Skin of body (tissue), 2 donors: ENCODE data around the gene PTPN4. TPM values are rescaled to one million over a fixed set of nuclear protein-coding genes. Genes with fewer than 3 reads are reported as not detected.
"Not testable (repeated sequence)": the region's sequence is repeated elsewhere in the genome, so short reads cannot be mapped to it uniquely, and the experiment has no call there.

ENCODE experiments used
- DNase-seq: peaks from one replicate; lab custom pipeline; 2025; lab: John Stamatoyannopoulos, UW
- total RNA-seq: library from RNA; depleted of rRNA; stranded (reverse); fragments of >200 nt; gene quantifications from one replicate; pipeline ENCODE4 v1.2.3, GENCODE V29; 2014

PTPN4 gene
- total RNA-seq, 1 donor from 2014 or later: 40.6 TPM

GRCh38 chr2:119760956-119761275 lies 1.2 kb downstream of the PTPN4 start:
- no peak for DNase-seq

- no peak for DNase-seq
Measured at GRCh38 chr2:119764832-119765231, 5.1 kb downstream of the PTPN4 start.

- no peak for DNase-seq
Measured at GRCh38 chr2:119765433-119766002, 5.8 kb downstream of the PTPN4 start.

GRCh38 chr2:119766944-119767343 lies 7.2 kb downstream of the PTPN4 start:
- no peak for DNase-seq

GRCh38 chr2:119768742-119769141 lies 9.0 kb downstream of the PTPN4 start:
- DNase-seq: no peak

GRCh38 chr2:119769645-119770044 lies 9.9 kb downstream of the PTPN4 start:
- DNase-seq: no peak

- no peak for DNase-seq
Measured at GRCh38 chr2:119771331-119771730, 11.6 kb downstream of the PTPN4 start.

- DNase-seq: no peak
Measured at GRCh38 chr2:119772128-119772527, 12.4 kb downstream of the PTPN4 start.

- DNase-seq: no peak
Measured at GRCh38 chr2:119772767-119773166, 13.0 kb downstream of the PTPN4 start.

- DNase-seq: no peak
Measured at GRCh38 chr2:119774026-119774425, 14.3 kb downstream of the PTPN4 start.

- DNase-seq: no peak
Measured at GRCh38 chr2:119775102-119775501, 15.4 kb downstream of the PTPN4 start.

GRCh38 chr2:119782308-119783027 lies 22.7 kb downstream of the PTPN4 start:
- no peak for DNase-seq

GRCh38 chr2:119784876-119785275 lies 25.2 kb downstream of the PTPN4 start:
- DNase-seq: no peak

- DNase-seq: no peak
Measured at GRCh38 chr2:119786295-119786694, 26.6 kb downstream of the PTPN4 start.

GRCh38 chr2:119788752-119789151 lies 29.0 kb downstream of the PTPN4 start:
- DNase-seq: no peak

- DNase-seq: no peak
Measured at GRCh38 chr2:119790466-119790865, 30.7 kb downstream of the PTPN4 start.

GRCh38 chr2:119792907-119793312 lies 33.2 kb downstream of the PTPN4 start:
- no peak for DNase-seq

GRCh38 chr2:119794237-119794636 lies 34.5 kb downstream of the PTPN4 start:
- DNase-seq: no peak

- no peak for DNase-seq
Measured at GRCh38 chr2:119795309-119796303, 35.9 kb downstream of the PTPN4 start.

- no peak for DNase-seq
Measured at GRCh38 chr2:119800376-119800902, 40.7 kb downstream of the PTPN4 start.

- DNase-seq: no peak
Measured at GRCh38 chr2:119801040-119801439, 41.3 kb downstream of the PTPN4 start.

- DNase-seq: not testable (repeated sequence)
Measured at GRCh38 chr2:119801989-119802388, 42.3 kb downstream of the PTPN4 start.
